CD14-positive monocyte (primary cell): ENCODE measurements around the gene NELL1. TPM values are rescaled to one million over a fixed set of nuclear protein-coding genes. Genes with fewer than 3 reads are reported as not detected.

Experiments
- DNase-seq, 3 donors: peaks; one replicate each; pipeline ENCODE4 v3.0.0-alpha.2; 2011 to 2022
- H2AFZ ChIP-seq: 2 replicates; pipeline ENCODE4 v1.6.0; 2012; ENCODE audit warnings: mild to moderate bottlenecking, low read depth, low read length, inconsistent platforms; ENCODE audit not compliant: insufficient read depth, poor library complexity, severe bottlenecking
- H3K27ac ChIP-seq, 2 donors: 1 replicate in 1 of 2; 2 replicates in 1 of 2; pipeline ENCODE4 v1.5.1; 2012 to 2013; ENCODE audit warnings: low read length in 2 of 2, control low read depth in 1 of 2, inconsistent platforms in 1 of 2, low read depth in 1 of 2, mild to moderate bottlenecking in 1 of 2
- H3K27me3 ChIP-seq, 2 donors: one replicate each; pipeline versions ENCODE4 v1.6.0 to v1.6.1; 2011 to 2013; ENCODE audit warnings: low read length in 2 of 2; ENCODE audit not compliant: control insufficient read depth in 2 of 2, insufficient read depth in 2 of 2
- H3K36me3 ChIP-seq, 2 donors: replicated peaks in 1 of 2; 1 replicate in 1 of 2; 2 replicates in 1 of 2; pipeline versions ENCODE4 v1.5.1 to v1.6.1; 2012 to 2013; ENCODE audit warnings: low read length in 2 of 2, control low read depth in 1 of 2, inconsistent platforms in 1 of 2, mild to moderate bottlenecking in 1 of 2; ENCODE audit not compliant: insufficient read depth in 2 of 2, control insufficient read depth in 1 of 2
- H3K4me1 ChIP-seq, 2 donors: 1 replicate in 1 of 2; 2 replicates in 1 of 2; pipeline versions ENCODE4 v1.5.1 to v1.6.1; 2012 to 2013; ENCODE audit warnings: low read length in 2 of 2, control low read depth in 1 of 2, inconsistent platforms in 1 of 2, mild to moderate bottlenecking in 1 of 2, moderate library complexity in 1 of 2; ENCODE audit not compliant: insufficient read depth in 2 of 2, control insufficient read depth in 1 of 2
- H3K4me2 ChIP-seq: replicated peaks from 2 replicates; pipeline ENCODE3; 2012; ENCODE audit warnings: low read length, moderate library complexity, mild to moderate bottlenecking; ENCODE audit not compliant: poor library complexity, severe bottlenecking; ENCODE audit errors: extremely low read depth
- H3K4me3 ChIP-seq, 3 experiments: fragments of 200-600 bp in 1 of 3; sonication (generic) in 1 of 3; replicated peaks in 1 of 3; 1 replicate in 2 of 3; 2 replicates in 1 of 3; pipeline ENCODE4 v1.5.1; 2011 to 2013; ENCODE audit warnings: low read length in 3 of 3, mild to moderate bottlenecking in 3 of 3, control low read depth in 2 of 3, low read depth in 2 of 3, inconsistent platforms in 1 of 3, moderate library complexity in 1 of 3
- H3K79me2 ChIP-seq: 2 replicates; pipeline ENCODE4 v1.6.0; 2012; ENCODE audit warnings: mild to moderate bottlenecking, control low read depth, inconsistent platforms, low read length, moderate library complexity; ENCODE audit not compliant: insufficient read depth
- H3K9ac ChIP-seq: 2 replicates; pipeline ENCODE4 v1.6.0; 2017; ENCODE audit warnings: low read length, mild to moderate bottlenecking; ENCODE audit not compliant: insufficient read depth, poor library complexity, severe bottlenecking
- H3K9me3 ChIP-seq, 2 donors: replicated peaks in 1 of 2; 1 replicate in 1 of 2; 2 replicates in 1 of 2; pipeline versions ENCODE4 v1.5.1 to v1.6.1; 2012 to 2013; ENCODE audit warnings: low read length in 2 of 2, control low read depth in 1 of 2; ENCODE audit not compliant: control insufficient read depth in 1 of 2, insufficient read depth in 1 of 2
- H4K20me1 ChIP-seq: 2 replicates; pipeline ENCODE4 v1.6.0; 2012; ENCODE audit warnings: mild to moderate bottlenecking, low read length, control low read depth, moderate library complexity; ENCODE audit not compliant: insufficient read depth
- H3K27ac Mint-ChIP-seq, 7 donors: one replicate each; pipeline ENCODE4 v1.8.0; 2020; ENCODE audit warnings: mild to moderate bottlenecking in 7 of 7, mixed read lengths in 7 of 7, moderate library complexity in 6 of 7, inconsistent platforms in 2 of 7
- H3K27me3 Mint-ChIP-seq, 3 donors: one replicate each; pipeline ENCODE4 v1.8.0; 2021 to 2022; ENCODE audit warnings: low read depth in 3 of 3, mild to moderate bottlenecking in 3 of 3, mixed read lengths in 3 of 3, moderate library complexity in 3 of 3, inconsistent platforms in 1 of 3
- H3K36me3 Mint-ChIP-seq, 2 donors: one replicate each; pipeline ENCODE4 v1.8.0; 2020; ENCODE audit warnings: mixed read lengths in 2 of 2, inconsistent platforms in 1 of 2, mild to moderate bottlenecking in 1 of 2
- H3K4me1 Mint-ChIP-seq: one replicate; pipeline ENCODE4 v1.8.0; 2020; ENCODE audit warnings: mild to moderate bottlenecking, mixed read lengths
- H3K4me3 Mint-ChIP-seq, 2 donors: one replicate each; pipeline ENCODE4 v1.8.0; 2020; ENCODE audit warnings: mild to moderate bottlenecking in 2 of 2, mixed read lengths in 2 of 2, moderate library complexity in 1 of 2
- H3K9me3 Mint-ChIP-seq, 7 donors: one replicate each; pipeline ENCODE4 v1.8.0; 2020 to 2022; ENCODE audit warnings: mixed read lengths in 7 of 7, mild to moderate bottlenecking in 6 of 7, moderate library complexity in 6 of 7, inconsistent platforms in 2 of 7
- WGBS: methylation state at CpG from one replicate; pipeline ENCODE4 v1.1.5; 2013; ENCODE audit warnings: missing lambda C conversion rate; ENCODE audit not compliant: insufficient coverage; 5-methylcytosine and 5-hydroxymethylcytosine counted together
- intact Hi-C, 2 donors: fragments of 100-400 bp; cut with micrococcal nuclease; formaldehyde crosslinking; loops; one replicate each; pipeline versions ENCODE4 v1.15.0 to v1.15.1; 2023
- polyA plus RNA-seq, 3 donors: library from polyadenylated mRNA; depleted of rRNA in 1 of 3; unstranded in 2 of 3; stranded (reverse) in 1 of 3; fragments of 300-500 nt in 2 of 3; fragments of >200 nt in 1 of 3; fragmentation: Illumina TruSeq in 2 of 3; gene quantifications; 1 replicate in 2 of 3; 2 replicates in 1 of 3; pipeline ENCODE4 v1.2.3, GENCODE V29; 2012 to 2021
- TF ChIP-seq, protein P1 (sequence below): fragments of 200-600 bp; IDR thresholded peaks from one replicate; pipeline ENCODE4 v1.8.0; 2022; ENCODE audit warnings: antibody characterized with exemption, mild to moderate bottlenecking

NELL1 gene
- polyA plus RNA-seq, 3 donors: not detected

GRCh38 chr11:21195995-21196394 lies 526.6 kb downstream of the NELL1 start:
- no peak overlapping the region for H3K9ac ChIP-seq
- TF ChIP-seq, protein P1, sequence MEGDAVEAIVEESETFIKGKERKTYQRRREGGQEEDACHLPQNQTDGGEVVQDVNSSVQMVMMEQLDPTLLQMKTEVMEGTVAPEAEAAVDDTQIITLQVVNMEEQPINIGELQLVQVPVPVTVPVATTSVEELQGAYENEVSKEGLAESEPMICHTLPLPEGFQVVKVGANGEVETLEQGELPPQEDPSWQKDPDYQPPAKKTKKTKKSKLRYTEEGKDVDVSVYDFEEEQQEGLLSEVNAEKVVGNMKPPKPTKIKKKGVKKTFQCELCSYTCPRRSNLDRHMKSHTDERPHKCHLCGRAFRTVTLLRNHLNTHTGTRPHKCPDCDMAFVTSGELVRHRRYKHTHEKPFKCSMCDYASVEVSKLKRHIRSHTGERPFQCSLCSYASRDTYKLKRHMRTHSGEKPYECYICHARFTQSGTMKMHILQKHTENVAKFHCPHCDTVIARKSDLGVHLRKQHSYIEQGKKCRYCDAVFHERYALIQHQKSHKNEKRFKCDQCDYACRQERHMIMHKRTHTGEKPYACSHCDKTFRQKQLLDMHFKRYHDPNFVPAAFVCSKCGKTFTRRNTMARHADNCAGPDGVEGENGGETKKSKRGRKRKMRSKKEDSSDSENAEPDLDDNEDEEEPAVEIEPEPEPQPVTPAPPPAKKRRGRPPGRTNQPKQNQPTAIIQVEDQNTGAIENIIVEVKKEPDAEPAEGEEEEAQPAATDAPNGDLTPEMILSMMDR: no peak
- H3K4me3 ChIP-seq: no peak overlapping the region
- H2AFZ ChIP-seq: no peak overlapping the region
- no peaks in the 10 kb centered on the region for H3K79me2 ChIP-seq
- H3K9me3 ChIP-seq: peaks cover 2 to 4% of the 10 kb centered on the region in 2 donors
- no peaks in the 10 kb centered on the region for H3K27me3 ChIP-seq
- H3K4me3 Mint-ChIP-seq: no peak overlapping the region
- H3K27me3 Mint-ChIP-seq: no peaks in the 10 kb centered on the region
- H4K20me1 ChIP-seq: no peaks in the 10 kb centered on the region
- H3K4me1 Mint-ChIP-seq: no peaks in the 10 kb centered on the region
- no peak overlapping the region for H3K4me2 ChIP-seq
- H3K27ac ChIP-seq: no peak overlapping the region
- no peak overlapping the region for H3K27ac Mint-ChIP-seq
- 50% methylated on average over 2 of the region's 2 CpGs for WGBS
- DNase-seq: no peak
- H3K4me1 ChIP-seq: no peaks in the 10 kb centered on the region
- peaks cover 0 to 13% (median 3%) of the 10 kb centered on the region in 7 donors for H3K9me3 Mint-ChIP-seq
- intact Hi-C loops: no loop called here
- H3K36me3 ChIP-seq: no peaks in the 10 kb centered on the region
- H3K36me3 Mint-ChIP-seq: no peaks in the 10 kb centered on the region

DNA sequence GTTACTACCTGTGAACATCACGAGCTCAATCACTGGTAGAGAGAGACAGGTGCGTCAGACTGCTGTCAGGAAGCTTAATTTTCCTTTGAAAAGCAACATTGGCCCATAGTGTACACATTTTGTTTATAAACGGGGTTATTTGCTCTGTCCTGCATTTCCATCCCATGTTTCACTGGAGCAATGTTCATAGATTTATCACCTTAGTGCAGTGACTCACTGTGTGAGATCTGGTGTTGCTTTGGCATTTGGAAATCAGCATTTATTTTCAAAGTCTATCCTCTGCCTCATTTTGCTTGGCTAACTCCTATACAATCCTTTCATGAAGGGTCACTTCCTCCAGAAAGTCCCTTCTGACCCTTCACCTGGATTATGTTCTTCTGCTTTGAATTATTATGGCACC lies 529.1 kb downstream of the NELL1 start:
- no peaks in the 10 kb centered on the region for H4K20me1 ChIP-seq
- Mint-ChIP-seq H3K27me3 (no peaks in the 10 kb centered on the region), H3K36me3 (no peaks in the 10 kb centered on the region), H3K4me1 (no peaks in the 10 kb centered on the region), H3K4me3 (no peak overlapping the region), H3K9me3 (peaks cover 3 to 25% (median 6%) of the 10 kb centered on the region in 7 donors), H3K27ac (no peak overlapping the region)
- H2AFZ ChIP-seq: no peak overlapping the region
- WGBS: 89% methylated on average over 3 of the region's 3 CpGs
- H3K36me3 ChIP-seq: no peaks in the 10 kb centered on the region
- TF ChIP-seq, protein P1: no peak
- H3K9me3 ChIP-seq: peaks cover 2 to 4% of the 10 kb centered on the region in 2 donors
- no peak overlapping the region for H3K4me3 ChIP-seq
- no peaks in the 10 kb centered on the region for H3K79me2 ChIP-seq
- no peaks in the 10 kb centered on the region for H3K4me1 ChIP-seq
- intact Hi-C loops: no loop called here
- H3K27me3 ChIP-seq: no peaks in the 10 kb centered on the region
- DNase-seq: no peak
- H3K27ac ChIP-seq: no peak overlapping the region
- H3K4me2 ChIP-seq: no peak overlapping the region
- H3K9ac ChIP-seq: no peak overlapping the region
